ENCODE measurements around the gene IL1R1.
A peak's percentile ranks its signal among the peaks of the same experiment; 100 is the strongest.

Gene IL1R1

GRCh38 chr2:102209474-102209873, 66.9 kb downstream of the IL1R1 start:
- DNase-seq, result no peak

- no peak for DNase-seq
Measured at GRCh38 chr2:102217032-102217431, 74.5 kb downstream of the IL1R1 start.

GRCh38 chr2:102224824-102225739, 82.5 kb downstream of the IL1R1 start:
- DNase-seq, result no peak

- DNase-seq, result no peak
Measured at GRCh38 chr2:102226171-102226570, 83.6 kb downstream of the IL1R1 start.

- DNase-seq, result peak; percentile 53
Measured at GRCh38 chr2:102226612-102227391, 84.3 kb downstream of the IL1R1 start.

GRCh38 chr2:102229141-102229769, 86.7 kb downstream of the IL1R1 start:
- DNase-seq, result no peak

All from islet precursor cell (in vitro differentiated cells).